GM18870 (cell line): ENCODE data around the gene COMMD4.

Experiments used
- ATAC-seq: cut with Tn5 transposase; IDR thresholded peaks from one replicate; pipeline ENCODE4 v1.9.1; 2021; ENCODE audit warnings: moderate library complexity; ENCODE audit not compliant: unreplicated experiment

Gene COMMD4

GRCh38 chr15:75355369-75355768 lies 19.5 kb downstream of the COMMD4 start:
- ATAC-seq: no peak

- no peak for ATAC-seq
Measured at GRCh38 chr15:75356006-75356405, 20.1 kb downstream of the COMMD4 start.

GRCh38 chr15:75356517-75356916 lies 20.7 kb downstream of the COMMD4 start:
- ATAC-seq: no peak

GRCh38 chr15:75357976-75358673 lies 22.3 kb downstream of the COMMD4 start:
- no peak for ATAC-seq

- ATAC-seq: no peak
Measured at GRCh38 chr15:75358771-75359536, 23.1 kb downstream of the COMMD4 start.

GRCh38 chr15:75359537-75360250 lies 23.8 kb downstream of the COMMD4 start:
- no peak for ATAC-seq

- ATAC-seq: no peak
Measured at GRCh38 chr15:75360391-75360790, 24.5 kb downstream of the COMMD4 start.

GRCh38 chr15:75360856-75361255 lies 25.0 kb downstream of the COMMD4 start:
- no peak for ATAC-seq

GRCh38 chr15:75361361-75361988 lies 25.6 kb downstream of the COMMD4 start:
- ATAC-seq: no peak

GRCh38 chr15:75361989-75362641 lies 26.3 kb downstream of the COMMD4 start:
- no peak for ATAC-seq

- ATAC-seq: no peak
Measured at GRCh38 chr15:75362642-75363249, 26.9 kb downstream of the COMMD4 start.

GRCh38 chr15:75363786-75364185 lies 27.9 kb downstream of the COMMD4 start:
- no peak for ATAC-seq

GRCh38 chr15:75364881-75365280 lies 29.0 kb downstream of the COMMD4 start:
- no peak for ATAC-seq

GRCh38 chr15:75366163-75366562 lies 30.3 kb downstream of the COMMD4 start:
- no peak for ATAC-seq

- ATAC-seq: no peak
Measured at GRCh38 chr15:75367006-75367405, 31.1 kb downstream of the COMMD4 start.

GRCh38 chr15:75367406-75367912 lies 31.6 kb downstream of the COMMD4 start:
- no peak for ATAC-seq

GRCh38 chr15:75367913-75368688 lies 32.2 kb downstream of the COMMD4 start, which contains the start of gene MAN2C1:
Gene MAN2C1 (minus strand): TSS chr15:75368607. CDS start chr15:75368583, 24 bp downstream.
- ATAC-seq: peak; percentile 85

GRCh38 chr15:75368689-75369239 lies 32.9 kb downstream of the COMMD4 start:
- no peak for ATAC-seq
